Measurements from ENCODE around the gene TRO. TPM values are rescaled to one million over a fixed set of nuclear protein-coding genes. Genes with fewer than 3 reads are reported as not detected.

Gene TRO
- total RNA-seq, 1 experiment from 2014 or later: 51.0 TPM

DNA sequence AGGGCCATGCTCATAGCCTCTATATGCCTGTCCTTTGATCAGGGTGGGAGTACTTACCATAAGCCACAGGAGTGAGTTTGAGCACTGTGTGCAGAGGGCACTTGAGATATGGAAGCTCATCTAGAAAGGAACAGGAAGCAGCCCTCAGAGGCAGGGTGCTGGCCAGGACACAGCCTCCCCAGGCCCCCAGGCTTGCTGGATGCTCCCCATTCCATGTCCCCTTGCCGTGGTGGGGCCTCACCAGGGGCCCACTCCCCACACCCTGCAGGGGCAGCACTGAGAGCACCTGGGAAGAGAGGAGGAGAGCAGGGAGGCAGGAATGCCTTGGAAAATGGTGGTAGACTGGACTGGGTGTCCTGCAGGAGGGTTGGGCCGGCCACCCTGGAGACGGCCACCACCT, 14.3 kb downstream of the TRO start (continued):
- TF ChIP-seq KAT7 (CRISPR knock-in tag; IDR thresholded peaks at IDR 0.05; ENCODE audit: borderline replicate concordance) (no peak), SMAD3 (CRISPR knock-in tag; IDR thresholded peaks at IDR 0.05; ENCODE audit: borderline replicate concordance) (no peak), ZNF232 (CRISPR knock-in tag; IDR thresholded peaks at IDR 0.05) (no peak), OVOL2 (CRISPR knock-in tag; IDR thresholded peaks at IDR 0.05; ENCODE audit: borderline replicate concordance) (no peak)

DNA sequence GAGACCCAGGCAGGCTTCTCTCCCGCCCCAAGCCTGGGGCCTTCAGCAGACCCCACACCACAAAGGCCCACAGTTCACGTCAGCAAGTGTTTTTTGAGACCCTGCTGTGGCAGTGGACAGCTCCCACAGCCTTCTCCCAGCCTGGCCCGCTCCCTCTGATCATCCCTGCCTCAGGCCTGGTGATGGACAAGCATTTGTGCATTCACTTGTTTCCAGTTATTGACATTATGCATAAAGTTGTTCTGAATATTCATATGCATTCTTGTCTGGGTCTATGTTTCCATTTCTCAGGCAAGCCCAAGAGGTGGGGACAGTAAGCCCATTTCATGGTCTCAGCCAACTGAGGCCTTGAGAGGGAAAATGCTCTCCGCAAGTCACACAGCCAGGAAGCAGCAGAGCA, 14.7 kb downstream of the TRO start:
- POLR2A ChIA-PET: no interaction called here
- H3K36me3 Mint-ChIP-seq: peaks cover 12% of the 10 kb centered on the region
- peaks cover 5% of the 10 kb centered on the region; the same call in 1 of the 2 replicates for H3K27me3 Mint-ChIP-seq (ENCODE audit: low read depth)
- ATAC-seq (no peak), DNase-seq (ENCODE audit: low spot score) (no peak)
- CTCF ChIA-PET: interaction anchor here (1.4 kb wide), 1 partner anchor 122 kb away, joined by 3 read pairs; no protein-coding TSS in a partner anchor
- TF ChIP-seq TP53 (CRISPR knock-in tag; IDR thresholded peaks at IDR 0.05) (no peak), ZNF416 (CRISPR knock-in tag; IDR thresholded peaks at IDR 0.05) (no peak), FOXJ3 (CRISPR knock-in tag; IDR thresholded peaks at IDR 0.05; ENCODE audit: borderline replicate concordance) (no peak), ZNF671 (CRISPR knock-in tag; IDR thresholded peaks at IDR 0.05) (no peak), ZNF219 (CRISPR knock-in tag; IDR thresholded peaks at IDR 0.05; ENCODE audit: borderline replicate concordance) (no peak), ZNF232 (CRISPR knock-in tag; IDR thresholded peaks at IDR 0.05) (no peak), EMX1 (CRISPR knock-in tag; IDR thresholded peaks at IDR 0.05) (no peak), PRDM15 (CRISPR knock-in tag; IDR thresholded peaks at IDR 0.05) (no peak), JAZF1 (CRISPR knock-in tag; IDR thresholded peaks at IDR 0.05) (no peak), ELF4 (CRISPR knock-in tag; IDR thresholded peaks at IDR 0.05; ENCODE audit: low read depth) (no peak)
- TF ChIP-seq, protein P1, sequence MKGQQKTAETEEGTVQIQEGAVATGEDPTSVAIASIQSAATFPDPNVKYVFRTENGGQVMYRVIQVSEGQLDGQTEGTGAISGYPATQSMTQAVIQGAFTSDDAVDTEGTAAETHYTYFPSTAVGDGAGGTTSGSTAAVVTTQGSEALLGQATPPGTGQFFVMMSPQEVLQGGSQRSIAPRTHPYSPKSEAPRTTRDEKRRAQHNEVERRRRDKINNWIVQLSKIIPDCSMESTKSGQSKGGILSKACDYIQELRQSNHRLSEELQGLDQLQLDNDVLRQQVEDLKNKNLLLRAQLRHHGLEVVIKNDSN (CRISPR knock-in tag; IDR thresholded peaks at IDR 0.05): no peak
- TF ChIP-seq, protein P2, sequence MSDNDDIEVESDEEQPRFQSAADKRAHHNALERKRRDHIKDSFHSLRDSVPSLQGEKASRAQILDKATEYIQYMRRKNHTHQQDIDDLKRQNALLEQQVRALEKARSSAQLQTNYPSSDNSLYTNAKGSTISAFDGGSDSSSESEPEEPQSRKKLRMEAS (CRISPR knock-in tag; IDR thresholded peaks at IDR 0.05): no peak
- H3K4me3 Mint-ChIP-seq: no peak overlapping the region
- no peaks in the 10 kb centered on the region for H3K4me1 Mint-ChIP-seq
- H3K9me3 Mint-ChIP-seq: no peaks in the 10 kb centered on the region
- no peak overlapping the region for H3K27ac Mint-ChIP-seq

- Mint-ChIP-seq H3K27ac (no peak overlapping the region), H3K4me1 (no peaks in the 10 kb centered on the region), H3K9me3 (no peaks in the 10 kb centered on the region), H3K4me3 (no peak overlapping the region), H3K36me3 (no peaks in the 10 kb centered on the region; the same call in 1 of the 2 replicates), H3K27me3 (ENCODE audit: low read depth) (peaks cover 5% of the 10 kb centered on the region)
- ChIA-PET CTCF (no interaction called here), POLR2A (no interaction called here)
- no peak for TF ChIP-seq ZNF219 (CRISPR knock-in tag; IDR thresholded peaks at IDR 0.05; ENCODE audit: borderline replicate concordance)
- DNase-seq (ENCODE audit: low spot score) (no peak), ATAC-seq (no peak)
Observed at GRCh38 chrX:54937416-54937815, 16.8 kb downstream of the TRO start.

GRCh38 chrX:54944816-54945215, 24.2 kb downstream of the TRO start:
- Mint-ChIP-seq H3K27ac (no peak overlapping the region), H3K36me3 (no peaks in the 10 kb centered on the region), H3K9me3 (no peaks in the 10 kb centered on the region), H3K27me3 (ENCODE audit: low read depth) (no peaks in the 10 kb centered on the region; the same call in none of the 2 replicates), H3K4me3 (no peak overlapping the region), H3K4me1 (no peaks in the 10 kb centered on the region)
- ATAC-seq (no peak), DNase-seq (ENCODE audit: low spot score) (no peak)
- TF ChIP-seq HMGA2 (CRISPR knock-in tag; IDR thresholded peaks at IDR 0.05) (no peak), FOXK1 (CRISPR knock-in tag; IDR thresholded peaks at IDR 0.05) (no peak), PRRX2 (CRISPR knock-in tag; IDR thresholded peaks at IDR 0.05) (no peak)
- TF ChIP-seq, protein P3, sequence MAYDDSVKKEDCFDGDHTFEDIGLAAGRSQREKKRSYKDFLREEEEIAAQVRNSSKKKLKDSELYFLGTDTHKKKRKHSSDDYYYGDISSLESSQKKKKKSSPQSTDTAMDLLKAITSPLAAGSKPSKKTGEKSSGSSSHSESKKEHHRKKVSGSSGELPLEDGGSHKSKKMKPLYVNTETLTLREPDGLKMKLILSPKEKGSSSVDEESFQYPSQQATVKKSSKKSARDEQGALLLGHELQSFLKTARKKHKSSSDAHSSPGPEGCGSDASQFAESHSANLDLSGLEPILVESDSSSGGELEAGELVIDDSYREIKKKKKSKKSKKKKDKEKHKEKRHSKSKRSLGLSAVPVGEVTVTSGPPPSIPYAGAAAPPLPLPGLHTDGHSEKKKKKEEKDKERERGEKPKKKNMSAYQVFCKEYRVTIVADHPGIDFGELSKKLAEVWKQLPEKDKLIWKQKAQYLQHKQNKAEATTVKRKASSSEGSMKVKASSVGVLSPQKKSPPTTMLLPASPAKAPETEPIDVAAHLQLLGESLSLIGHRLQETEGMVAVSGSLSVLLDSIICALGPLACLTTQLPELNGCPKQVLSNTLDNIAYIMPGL (CRISPR knock-in tag; IDR thresholded peaks at IDR 0.05): no peak
- ChIA-PET POLR2A (no interaction called here), CTCF (no interaction called here)

All from WTC11 (cell line).